Left renal pelvis (tissue), 4 donors: ENCODE results near the gene F12. TPM values are rescaled to one million over a fixed set of nuclear protein-coding genes. Genes with fewer than 3 reads are reported as not detected.

Source experiments
- DNase-seq, 4 donors: peaks; one replicate each; pipeline ENCODE4 v3.0.0-alpha.2; 2013; ENCODE audit warnings: low read depth in 4 of 4, low spot score in 3 of 4
- polyA plus RNA-seq, 4 donors: library from polyadenylated mRNA; unstranded; fragments of 120-200 nt; gene quantifications; one replicate each; pipeline ENCODE4 v1.2.1, GENCODE V29; 2013; ENCODE audit not compliant: insufficient read length in 4 of 4

Gene F12
- polyA plus RNA-seq, 4 donors = 0.91 to 13.4 (median 5.8) TPM

DNA sequence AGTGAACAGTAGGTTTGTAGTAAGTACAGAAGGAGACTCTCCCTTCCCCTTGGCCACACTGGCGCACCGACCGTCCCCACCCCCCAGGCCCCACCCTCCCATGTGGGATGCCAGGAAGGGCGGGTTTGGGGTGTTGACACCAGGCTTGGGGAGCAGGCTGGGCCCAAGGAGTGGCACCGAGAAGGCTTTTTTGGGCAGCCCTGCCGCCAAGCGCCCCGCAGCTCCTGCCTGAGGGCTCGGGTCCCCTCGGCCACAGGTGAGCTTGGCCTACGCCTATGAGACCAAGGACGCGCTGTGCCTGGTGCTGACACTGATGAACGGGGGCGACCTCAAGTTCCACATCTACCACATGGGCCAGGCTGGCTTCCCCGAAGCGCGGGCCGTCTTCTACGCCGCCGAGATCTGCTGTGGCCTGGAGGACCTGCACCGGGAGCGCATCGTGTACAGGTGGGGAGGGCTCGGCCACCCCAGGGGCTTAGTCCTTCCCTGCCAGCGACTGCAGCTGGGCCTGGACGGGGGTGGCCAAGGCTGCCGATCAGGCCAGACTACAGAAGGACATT lies 24.4 kb upstream of the F12 start:
- DNase-seq = no peak

GRCh38 chr5:177432839-177433657 lies 23.7 kb upstream of the F12 start:
- DNase-seq = no peak

DNA sequence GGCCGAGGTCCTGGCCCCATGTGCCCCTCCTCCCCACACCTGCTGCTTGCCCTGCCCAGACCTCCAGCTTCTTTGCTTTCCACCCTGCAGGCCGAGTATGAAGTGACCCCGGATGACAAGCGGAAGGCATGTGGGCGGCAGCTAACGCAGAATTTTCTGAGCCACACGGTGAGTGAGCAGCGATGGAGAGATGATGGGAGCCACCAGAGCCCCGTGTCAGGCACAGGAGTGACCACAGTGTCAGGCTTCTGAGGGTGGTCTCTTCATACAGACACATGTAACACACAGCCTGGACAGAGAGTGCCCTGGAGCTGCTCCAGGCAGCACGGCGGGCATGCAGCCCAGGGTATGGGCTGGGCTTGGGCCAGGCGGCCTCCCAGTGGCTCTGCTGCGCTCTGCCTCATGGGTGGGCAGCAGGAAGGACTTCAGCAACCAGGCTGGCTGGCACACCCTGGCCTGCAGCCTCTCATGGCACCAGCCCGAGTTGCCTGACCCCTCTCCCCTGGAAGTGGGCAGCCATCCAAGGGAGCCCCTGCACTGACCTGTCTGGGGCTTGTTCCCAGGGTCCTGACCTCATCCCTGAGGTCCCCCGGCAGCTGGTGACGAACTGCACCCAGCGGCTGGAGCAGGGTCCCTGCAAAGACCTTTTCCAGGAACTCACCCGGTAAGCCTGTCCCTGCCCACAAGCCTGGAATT lies 22.9 kb upstream of the F12 start:
- no peak for DNase-seq

GRCh38 chr5:177431317-177432142 lies 22.2 kb upstream of the F12 start:
- DNase-seq = no peak

- DNase-seq = no peak
Observed at GRCh38 chr5:177430972-177431316, 21.6 kb upstream of the F12 start.

GRCh38 chr5:177430140-177430951 lies 21.0 kb upstream of the F12 start:
- DNase-seq = no peak

- no peak for DNase-seq
Observed at GRCh38 chr5:177429248-177430040, 20.1 kb upstream of the F12 start.

DNA sequence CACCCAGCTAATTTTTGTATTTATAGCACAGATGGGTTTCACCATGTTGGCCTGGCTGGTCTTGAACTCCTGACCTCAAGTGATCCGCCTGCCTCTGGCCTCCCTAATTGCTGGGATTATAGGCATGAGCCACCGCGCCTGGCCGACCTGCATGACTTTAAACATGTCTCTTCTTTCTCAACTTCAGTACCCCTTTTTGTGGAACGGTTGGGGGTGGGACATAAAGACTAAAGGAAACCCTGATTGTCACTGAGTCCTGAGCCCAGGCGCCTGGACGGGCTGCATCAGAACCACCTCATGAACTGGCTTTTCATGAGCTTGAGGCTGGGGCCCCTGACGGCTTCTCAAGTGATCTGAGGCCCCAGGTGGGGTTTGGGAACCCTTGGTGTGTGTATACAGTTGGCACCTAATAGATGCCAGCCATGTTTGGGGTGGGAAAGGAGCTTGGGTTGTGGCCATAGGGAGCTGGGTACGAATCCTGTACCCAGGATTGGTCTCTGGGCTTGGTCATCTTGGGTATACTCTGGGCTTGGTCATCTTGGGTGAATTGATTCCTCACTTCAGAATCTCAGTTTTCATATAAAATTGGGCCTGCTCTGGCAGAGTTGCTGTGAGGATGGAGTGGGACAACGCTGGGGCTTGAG lies 19.3 kb upstream of the F12 start:
- no peak for DNase-seq

- no peak for DNase-seq
Observed at GRCh38 chr5:177427919-177428573, 18.7 kb upstream of the F12 start.

DNA sequence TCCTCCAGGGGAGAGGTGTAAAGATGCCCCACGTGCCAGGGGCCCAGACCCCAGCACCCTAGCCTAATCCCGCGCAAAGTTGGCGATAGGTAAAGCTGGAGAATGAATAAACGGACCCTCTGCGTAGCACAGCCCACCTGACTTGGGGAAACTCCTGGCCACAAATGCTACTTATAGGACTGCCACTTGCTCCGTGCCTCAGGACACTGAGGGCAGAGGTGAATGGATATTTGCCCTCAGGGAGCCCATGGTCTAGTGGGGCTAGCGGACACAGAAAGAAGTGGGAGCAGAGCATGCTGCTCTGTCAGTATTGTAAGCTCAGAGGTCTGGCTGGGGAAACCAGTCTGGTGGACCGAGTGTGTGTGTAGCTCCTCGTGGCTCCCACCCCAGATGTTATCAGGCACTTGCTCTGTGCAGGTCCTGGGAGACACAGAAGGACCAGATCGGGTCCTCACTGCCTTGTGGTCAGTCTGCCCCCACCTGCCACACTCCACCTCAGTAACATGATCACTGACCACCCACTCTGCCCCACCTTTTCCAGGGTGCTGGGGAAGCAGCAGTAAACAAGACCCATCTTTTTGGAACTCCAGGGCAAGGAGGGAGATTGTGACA lies 18.0 kb upstream of the F12 start:
- no peak for DNase-seq

DNA sequence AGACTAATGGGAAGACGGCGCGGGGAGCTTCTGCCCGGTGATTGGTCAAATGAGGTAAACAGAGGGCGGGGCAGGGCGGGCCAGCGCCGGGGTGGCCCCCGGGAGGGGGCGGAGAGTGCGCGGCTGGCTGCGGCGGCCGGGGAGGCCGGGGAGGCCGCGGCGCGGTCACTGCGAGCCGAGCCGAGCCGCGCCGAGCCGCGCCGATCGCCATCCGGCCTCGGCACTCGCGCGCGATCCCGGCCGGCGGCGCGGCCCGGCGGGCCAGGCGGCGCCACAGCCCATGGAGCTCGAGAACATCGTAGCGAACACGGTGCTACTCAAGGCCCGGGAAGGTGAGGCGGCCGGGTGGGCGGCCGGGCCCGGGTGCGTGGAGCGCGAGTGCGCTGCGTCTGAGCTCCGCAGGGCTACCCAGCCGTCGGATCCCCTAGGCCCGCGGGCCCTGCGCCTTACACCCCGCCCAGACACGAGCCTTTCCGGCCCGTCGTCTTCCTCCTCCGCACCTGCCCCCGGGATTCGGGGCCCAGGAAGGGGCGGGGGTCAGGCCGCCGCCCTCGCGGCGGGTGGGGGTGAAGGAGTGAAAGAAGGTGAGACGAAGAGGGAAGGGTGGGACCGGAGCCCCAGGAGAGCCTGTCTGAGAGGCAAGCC lies 17.3 kb upstream of the F12 start, which contains the start of gene GRK6:
Gene GRK6, plus strand, starts transcription at position 111 of the 645 bp plus-strand sequence. Its CDS starts 170 bp downstream, at position 281.
- DNase-seq = no peak

DNA sequence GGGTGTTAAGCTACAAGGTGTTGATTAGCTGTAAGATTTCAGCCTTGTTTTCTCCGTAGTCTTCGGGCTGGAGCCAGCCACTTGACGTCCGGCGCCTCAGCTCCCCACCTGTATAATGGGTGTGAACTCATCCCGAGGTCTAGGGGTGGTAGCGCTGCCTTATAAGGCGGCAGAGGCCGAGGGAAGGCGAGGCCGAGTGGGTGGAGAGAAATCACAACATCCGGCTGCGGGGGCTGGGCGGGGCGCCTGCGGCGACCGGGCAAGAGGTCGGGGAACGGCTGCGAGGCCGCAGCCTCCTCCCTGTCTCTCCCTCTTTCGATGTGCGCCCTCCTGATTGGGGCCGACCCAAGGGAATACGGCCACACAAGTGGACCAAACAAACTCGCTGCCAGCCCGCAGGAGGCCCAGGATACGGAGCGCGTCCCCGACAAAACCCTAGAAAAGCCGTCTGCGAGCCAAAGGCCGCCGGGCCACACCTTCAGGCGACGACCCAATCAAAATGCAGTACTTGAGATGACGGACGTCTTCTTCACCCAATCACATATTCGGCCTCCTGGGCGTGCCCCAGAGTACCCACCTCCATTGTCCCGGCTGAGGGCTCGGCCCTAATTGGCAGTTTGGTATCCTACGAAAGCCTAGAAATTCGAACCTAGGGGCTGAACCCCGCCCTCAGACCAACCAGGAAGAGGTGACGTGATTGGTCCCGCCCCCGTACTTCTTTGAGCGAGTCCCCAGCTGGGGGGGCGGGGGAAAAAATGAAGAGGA lies 16.6 kb upstream of the F12 start:
- peak; percentile 100 for DNase-seq

GRCh38 chr5:177425196-177425800 lies 15.9 kb upstream of the F12 start:
- DNase-seq = no peak

GRCh38 chr5:177423671-177424070 lies 14.3 kb upstream of the F12 start:
- DNase-seq = no peak

- no peak for DNase-seq
Observed at GRCh38 chr5:177421062-177421798, 11.9 kb upstream of the F12 start.
